Measurements from ENCODE around the gene TBATA. TPM values are rescaled to one million over a fixed set of nuclear protein-coding genes. Genes with fewer than 3 reads are reported as not detected.

The TBATA gene
- total RNA-seq, 1 donor from 2014 or later: not detected

GRCh38 chr10:70809011-70809611, 23.9 kb upstream of the TBATA start:
- DNase-seq: no peak

- DNase-seq: no peak
Measured at GRCh38 chr10:70807556-70807955, 22.4 kb upstream of the TBATA start.

GRCh38 chr10:70806841-70807240, 21.7 kb upstream of the TBATA start:
- DNase-seq: no peak

- DNase-seq: no peak
Measured at GRCh38 chr10:70805619-70806215, 20.5 kb upstream of the TBATA start.

- no peak for DNase-seq
Measured at GRCh38 chr10:70804421-70804808, 19.2 kb upstream of the TBATA start.

GRCh38 chr10:70803775-70804420, 18.7 kb upstream of the TBATA start:
- DNase-seq: no peak

- DNase-seq: no peak
Measured at GRCh38 chr10:70801854-70802253, 16.7 kb upstream of the TBATA start.

GRCh38 chr10:70799124-70799523, 13.9 kb upstream of the TBATA start:
- no peak for DNase-seq

GRCh38 chr10:70797840-70798239, 12.7 kb upstream of the TBATA start:
- no peak for DNase-seq

GRCh38 chr10:70795613-70796012, 10.4 kb upstream of the TBATA start:
- DNase-seq: no peak

GRCh38 chr10:70791386-70792039, 6.3 kb upstream of the TBATA start:
- no peak for DNase-seq

GRCh38 chr10:70786799-70787415, 1.7 kb upstream of the TBATA start:
- no peak for DNase-seq

GRCh38 chr10:70784471-70784870, 706 bp downstream of the TBATA start:
- DNase-seq: no peak

GRCh38 chr10:70784016-70784415, 1.2 kb downstream of the TBATA start:
- no peak for DNase-seq

- DNase-seq: no peak
Measured at GRCh38 chr10:70782746-70783680, 2.2 kb downstream of the TBATA start.

GRCh38 chr10:70782086-70782745, 3.0 kb downstream of the TBATA start:
- no peak for DNase-seq

- no peak for DNase-seq
Measured at GRCh38 chr10:70781461-70782051, 3.6 kb downstream of the TBATA start.

- DNase-seq: no peak
Measured at GRCh38 chr10:70780772-70781171, 4.4 kb downstream of the TBATA start.

- no peak for DNase-seq
Measured at GRCh38 chr10:70780370-70780760, 4.8 kb downstream of the TBATA start.

- DNase-seq: no peak
Measured at GRCh38 chr10:70779511-70780369, 5.4 kb downstream of the TBATA start.
